CD4-positive, alpha-beta T cell treated with Interleukin-4 for 1 hour (primary cell): ENCODE results near the gene KIF1A.

Source experiments
- DNase-seq, 2 donors: peaks; one replicate each; pipeline ENCODE4 v3.0.0-alpha.2; 2020 to 2022

The KIF1A gene

DNA sequence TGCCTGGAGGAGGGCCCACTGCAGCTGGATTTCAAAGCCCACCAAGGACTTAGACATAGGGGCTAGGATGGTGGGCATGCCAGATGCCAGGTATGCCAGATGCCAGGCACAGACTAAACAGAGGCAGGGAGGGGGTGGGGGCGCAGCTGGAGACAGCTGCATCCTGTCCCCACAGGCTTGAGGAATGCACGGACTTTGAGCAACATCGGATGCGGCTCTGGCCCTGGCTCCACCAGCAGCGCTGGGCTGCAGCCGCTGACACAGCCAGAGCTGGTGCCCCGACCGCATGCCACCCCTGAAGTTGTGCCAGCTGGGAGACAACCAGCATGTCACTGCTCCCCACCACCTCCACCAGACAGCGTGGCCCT lies 88.9 kb downstream of the KIF1A start:
- DNase-seq: no peak

DNA sequence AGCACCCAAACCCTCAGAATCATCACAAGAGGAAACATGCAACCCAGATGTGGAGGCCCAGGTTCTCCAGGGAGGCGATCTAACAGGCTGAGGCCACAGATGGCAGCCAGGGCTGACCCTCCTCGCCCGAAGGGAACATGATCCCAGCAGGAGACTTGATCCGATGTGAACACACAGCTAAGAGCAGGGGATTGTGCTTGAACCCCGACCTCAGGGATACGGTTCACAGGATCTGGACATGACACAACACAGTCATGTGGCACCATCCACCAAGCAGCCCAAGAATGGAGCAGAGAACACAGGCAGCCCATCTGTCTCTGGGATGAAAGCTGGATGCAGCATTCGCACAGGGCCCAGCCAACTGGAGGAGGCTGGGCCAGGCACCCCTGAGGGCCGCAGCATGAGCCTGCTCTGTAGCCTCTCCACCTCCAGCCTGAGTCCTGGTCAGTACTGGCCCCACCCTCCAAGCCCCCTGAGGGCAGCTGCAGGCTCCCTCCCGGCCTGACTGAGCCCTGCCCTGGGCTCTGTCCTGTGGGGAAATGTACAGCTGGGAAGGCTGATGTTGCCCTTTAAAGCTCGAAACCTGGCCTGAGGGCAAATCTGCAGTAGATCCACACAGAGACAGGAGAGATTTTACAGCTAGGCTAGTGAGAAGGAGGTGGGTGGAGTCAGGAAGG lies 89.4 kb downstream of the KIF1A start:
- DNase-seq: no peak

DNA sequence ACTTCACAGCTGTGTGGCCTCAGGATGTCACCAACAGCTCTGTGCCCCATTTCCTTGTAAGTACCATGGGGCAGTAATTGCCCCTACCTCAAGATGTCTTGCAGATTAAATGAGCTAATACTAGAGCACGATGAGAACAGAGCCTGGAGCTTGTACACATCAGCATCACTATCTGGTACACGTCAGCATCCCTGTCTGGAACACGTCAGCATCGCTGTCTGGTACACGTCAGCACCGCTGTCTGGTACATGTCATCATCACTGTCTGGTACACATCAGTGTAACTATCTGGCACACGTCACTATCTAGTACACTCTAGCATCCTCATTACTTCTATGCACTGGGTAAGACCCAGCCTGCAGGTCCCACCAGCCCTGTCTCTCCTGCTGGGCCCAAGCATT lies 91.2 kb downstream of the KIF1A start:
- no peak for DNase-seq

DNA sequence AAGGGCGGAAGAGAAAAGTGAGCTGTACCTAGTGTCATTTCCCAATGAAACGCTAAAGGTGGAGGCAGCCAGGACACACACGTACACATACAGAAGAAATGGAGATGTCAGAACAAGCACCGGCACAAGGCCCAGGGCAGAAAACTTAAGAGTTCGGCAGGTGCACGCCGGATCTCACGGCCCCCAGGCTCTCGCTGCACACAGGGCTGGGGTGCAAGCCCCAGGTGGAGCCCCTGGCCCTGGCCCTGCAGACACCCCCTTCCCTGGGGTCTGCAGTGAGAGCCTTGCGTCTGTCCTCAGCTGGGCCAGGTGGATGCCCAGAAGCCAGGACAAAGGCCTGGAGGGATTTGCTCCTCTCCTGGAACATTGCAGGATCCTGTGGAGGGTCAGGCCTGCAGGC lies 91.7 kb downstream of the KIF1A start:
- no peak for DNase-seq

DNA sequence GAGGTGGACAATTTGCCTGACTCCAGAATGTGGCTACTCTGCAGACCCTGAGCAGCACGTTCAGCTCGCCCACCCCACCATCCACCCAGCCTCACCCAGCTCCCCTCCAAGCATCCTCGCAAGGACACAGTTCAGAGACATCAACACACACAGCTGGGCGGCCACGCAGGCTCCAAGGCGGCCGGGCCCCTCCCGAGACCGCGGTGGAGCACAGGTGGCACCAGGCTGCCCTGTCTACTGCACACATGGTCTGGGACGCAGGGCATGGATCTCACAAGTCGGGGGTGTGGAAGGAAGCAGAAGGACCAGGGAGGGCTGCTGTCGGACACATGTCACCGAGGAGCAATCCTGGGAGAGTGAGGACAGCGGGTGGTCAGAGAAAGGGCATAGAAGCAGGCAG lies 92.1 kb downstream of the KIF1A start:
- no peak for DNase-seq

DNA sequence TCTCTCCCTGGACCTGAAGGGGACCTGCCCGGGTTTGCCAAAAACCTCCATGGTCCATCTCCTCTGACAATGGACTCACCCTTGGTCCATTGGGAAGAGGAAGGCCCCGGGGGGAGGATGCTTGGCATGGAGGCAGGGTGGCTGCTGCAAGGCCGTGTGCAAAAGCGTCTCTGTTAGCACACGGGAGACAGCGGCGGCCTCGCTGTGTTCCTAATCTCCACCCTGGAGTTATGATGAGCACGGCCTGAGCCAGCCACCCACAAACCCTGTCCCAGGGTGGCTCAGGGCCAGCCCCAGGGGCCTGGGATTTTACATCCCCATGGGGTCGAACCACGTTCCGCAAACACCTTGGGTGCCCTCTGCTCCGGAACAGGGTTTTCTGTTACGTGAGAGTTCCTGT lies 92.6 kb downstream of the KIF1A start:
- no peak for DNase-seq

DNA sequence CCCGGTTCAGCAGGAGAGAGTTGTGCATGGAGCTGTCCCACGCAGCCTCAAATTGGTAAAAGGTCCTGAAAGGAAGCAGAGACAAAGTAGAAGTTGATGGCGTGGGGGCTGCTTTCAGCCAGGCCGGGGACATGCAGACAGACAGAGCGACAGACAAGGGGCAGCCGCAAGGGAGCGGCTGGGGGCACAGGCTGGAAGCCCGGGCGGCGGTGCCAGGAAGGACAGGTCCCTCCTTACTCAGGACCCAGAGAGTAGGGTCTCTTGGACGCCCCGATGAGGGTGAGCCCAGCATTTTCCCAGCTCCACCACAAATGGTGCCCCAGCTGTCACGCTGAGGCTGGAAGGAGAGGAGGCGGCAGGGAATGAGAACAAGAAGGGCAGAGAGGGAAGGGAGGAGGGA lies 93.1 kb downstream of the KIF1A start:
- DNase-seq: no peak

DNA sequence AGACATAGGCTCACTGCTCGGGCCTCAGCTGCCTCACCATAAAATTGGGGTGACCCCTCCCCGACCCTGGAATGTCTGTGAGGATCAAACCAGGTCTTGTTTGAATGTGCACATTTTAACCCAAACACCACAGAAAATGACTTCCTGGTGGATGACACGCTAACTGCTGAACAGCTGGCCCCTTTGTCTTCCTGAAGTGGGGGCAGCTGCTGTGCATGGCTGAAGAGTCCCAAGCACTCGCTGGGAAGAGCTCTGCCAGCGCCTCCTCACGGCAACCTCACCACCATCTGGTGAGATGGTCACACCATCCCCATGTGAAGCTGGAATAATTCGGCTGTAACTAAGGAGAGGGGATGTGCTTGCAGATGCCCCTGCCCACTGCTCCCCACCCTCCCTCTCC lies 94.3 kb downstream of the KIF1A start:
- DNase-seq: no peak

DNA sequence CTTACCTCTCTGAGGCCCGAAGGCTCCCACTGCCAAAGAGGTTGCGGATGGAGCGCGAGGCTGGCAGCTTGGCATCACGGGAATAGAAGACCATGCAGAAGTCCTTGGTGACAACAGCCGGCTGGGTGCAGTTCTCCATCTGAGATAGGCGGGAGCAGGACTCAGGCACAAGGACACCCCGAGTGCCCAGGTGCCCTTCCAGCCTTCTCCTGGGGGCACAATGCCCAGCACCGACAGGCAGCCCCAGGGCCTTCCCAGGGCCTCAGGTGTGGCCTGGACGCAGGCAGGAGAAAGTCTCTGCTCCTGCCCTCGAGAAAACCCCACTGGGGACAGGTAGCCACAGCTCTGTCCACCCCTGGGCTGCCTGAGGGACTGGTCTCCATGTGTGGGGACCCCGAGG lies 94.8 kb downstream of the KIF1A start:
- no peak for DNase-seq

DNA sequence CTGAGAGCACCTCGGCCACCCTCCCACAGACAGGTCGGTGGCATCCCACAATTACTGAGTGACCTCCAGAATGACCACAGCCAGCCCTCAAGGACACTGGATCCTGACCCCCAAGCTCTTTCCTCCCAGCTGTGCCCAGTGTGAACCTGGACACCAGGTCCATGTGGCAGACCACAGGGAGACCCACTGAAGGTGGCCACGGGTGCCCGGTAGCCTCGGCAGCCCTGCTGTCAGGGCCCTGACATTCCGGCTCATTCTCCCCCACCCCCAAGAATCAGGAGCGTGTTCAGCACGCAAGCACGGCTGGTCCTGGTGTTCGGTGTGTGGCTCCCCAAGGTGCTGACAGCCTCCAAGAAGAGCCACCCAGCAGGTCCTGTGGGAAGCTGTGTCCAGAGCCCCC lies 95.6 kb downstream of the KIF1A start:
- no peak for DNase-seq

DNA sequence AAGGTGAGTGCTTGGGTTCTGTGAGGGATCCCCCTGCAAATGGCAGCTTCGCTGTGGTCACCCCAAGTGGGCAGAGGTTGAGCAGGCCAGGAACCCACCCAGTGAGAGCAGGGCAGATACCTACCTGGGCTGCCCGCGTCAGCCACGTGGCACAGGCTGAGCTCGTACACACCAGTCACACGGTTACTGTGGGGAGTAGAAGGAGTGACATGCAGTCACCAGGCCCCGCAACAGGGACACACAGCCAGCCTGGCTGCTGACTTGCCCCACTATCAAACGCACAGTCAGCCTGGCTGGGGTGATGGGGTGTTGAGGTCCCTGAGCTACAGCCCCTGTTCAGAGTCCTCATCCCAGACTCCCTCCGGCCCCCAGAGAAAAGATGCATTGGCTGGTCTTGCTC lies 96.2 kb downstream of the KIF1A start:
- DNase-seq: no peak

DNA sequence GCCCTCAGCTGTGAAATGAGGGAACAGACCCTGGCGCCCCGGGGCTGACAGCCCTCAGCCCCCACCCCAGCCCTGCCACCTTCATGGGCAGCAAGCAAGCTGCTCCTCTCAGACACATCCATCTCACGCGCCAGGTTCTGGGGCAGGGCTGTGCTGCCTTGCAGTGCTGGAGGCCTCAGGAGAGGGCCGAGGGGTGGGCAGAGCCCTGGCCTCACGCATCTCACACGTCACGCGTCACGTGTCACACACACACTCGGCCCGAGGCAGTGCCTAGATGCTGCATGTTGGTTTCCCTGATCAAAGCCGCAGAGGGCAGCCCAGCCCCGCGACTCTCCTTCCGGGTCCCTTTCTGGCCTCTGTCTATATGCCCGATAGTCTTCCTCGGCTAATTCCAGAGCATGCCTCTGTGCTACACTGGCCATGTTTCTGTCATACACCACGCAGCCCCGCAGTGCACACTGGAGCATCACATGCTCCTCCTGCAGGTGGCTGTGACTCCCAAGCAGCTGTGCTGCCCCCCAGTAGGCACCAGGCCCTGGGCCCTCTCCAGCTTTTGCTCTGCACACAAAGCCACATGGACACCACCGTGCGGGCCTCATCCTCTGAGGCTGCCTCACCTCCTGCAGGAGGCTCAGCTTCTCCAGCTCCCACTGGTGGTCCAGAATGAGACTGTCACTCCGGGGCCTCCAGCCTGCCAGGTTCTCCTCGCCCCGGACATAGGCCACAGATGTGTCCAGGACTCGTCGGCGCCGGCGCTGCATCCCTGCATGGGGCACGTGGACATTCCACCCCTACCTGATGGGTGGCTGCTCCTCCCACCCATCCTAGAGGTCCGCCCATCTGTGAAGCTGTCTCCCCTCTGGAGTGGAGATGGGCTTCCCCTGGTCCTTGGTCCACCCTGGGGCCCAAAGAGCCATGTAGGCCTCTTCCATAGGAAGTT lies 97.0 kb downstream of the KIF1A start:
- DNase-seq: no peak

DNA sequence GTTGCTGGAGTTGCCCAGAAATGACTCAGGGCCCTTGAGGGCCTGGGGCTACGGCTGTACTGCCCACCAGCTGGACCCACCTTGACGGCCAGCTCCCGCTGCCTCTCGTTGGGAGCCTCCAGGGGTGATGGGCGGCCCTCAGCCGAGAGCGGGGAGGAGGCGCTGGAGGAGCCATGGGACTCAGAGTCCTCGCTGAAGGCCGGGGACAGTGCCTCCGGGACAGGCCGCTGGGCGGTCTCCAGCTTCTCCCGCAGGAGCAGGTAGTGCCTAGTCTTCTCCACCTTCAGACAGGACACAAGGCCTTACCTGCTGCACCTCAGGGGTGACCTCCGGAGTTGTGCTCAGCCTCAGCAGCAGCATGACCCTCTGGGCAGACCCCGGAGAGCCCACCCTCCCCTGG lies 97.6 kb downstream of the KIF1A start:
- no peak for DNase-seq

DNA sequence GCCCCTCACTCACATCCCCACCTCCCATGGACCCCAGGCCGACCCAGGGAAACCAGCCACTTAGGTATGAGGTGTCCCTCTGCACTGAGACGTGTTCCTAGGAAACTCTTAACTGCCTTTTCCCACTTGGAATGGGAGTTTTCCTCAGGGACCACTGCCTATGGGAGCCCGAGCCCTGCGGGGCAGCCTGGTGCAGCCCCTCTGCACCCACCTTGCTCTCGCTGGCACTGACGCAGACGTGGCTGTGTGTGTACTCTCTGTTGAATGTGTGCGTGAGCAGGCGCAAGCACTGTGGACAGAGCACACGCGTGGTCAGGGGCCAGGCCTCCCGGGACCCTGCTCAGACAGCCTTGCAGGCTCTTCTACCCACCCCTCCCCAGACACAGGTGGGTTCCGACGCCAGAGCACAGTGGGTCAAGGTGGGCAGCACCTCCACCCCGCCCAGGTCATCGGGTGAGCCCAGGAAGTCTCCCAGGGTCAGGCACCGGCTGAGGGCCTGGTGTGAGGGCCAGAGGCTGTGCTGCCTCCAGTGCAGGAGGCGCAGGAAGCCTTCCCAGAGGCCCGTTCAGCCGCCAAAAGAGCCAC lies 98.3 kb downstream of the KIF1A start:
- no peak for DNase-seq

DNA sequence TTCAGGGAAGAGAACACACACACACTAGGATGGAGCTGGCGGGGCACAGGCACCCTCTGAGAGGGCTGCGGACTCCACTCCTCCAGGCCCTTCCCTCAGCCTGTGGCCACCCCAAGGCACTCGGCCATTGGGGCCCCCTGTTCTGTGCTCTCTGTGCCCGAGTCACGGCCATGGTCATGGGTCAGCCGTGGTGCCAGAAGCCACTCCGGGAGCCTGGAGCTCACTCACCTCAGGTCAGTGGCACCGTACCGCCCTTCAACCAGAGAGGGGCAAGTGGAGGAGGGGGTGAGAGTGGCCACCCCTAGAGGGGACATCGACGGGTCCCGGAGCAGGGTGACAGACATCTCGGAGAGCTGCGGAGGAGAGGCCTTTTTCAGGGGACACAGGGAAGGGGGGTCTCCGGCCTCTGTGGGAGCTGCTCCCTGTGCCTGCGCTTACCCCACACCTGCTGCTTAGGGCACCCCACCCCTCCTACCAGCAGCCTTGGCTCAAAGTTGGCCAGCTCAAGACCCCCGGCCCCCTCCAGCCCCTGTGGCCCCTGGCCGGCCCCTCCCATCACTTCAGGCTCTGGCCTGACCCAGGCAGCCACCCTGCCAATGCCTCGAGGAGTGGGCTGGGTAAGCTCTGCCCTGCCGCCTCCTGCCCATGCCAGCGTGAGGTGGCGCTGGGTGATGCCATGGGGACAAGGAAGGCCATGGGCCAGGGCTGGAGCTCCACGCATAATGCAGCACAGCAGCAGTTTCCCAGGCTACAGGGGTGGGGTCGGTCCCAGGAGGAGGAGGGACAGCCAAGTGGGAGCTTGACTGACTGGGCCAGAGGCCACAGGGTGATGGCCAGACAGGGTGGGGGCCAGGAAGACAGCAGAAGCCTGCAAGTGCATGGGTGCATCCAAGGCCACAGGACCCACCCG lies 99.1 kb downstream of the KIF1A start:
- DNase-seq: no peak

DNA sequence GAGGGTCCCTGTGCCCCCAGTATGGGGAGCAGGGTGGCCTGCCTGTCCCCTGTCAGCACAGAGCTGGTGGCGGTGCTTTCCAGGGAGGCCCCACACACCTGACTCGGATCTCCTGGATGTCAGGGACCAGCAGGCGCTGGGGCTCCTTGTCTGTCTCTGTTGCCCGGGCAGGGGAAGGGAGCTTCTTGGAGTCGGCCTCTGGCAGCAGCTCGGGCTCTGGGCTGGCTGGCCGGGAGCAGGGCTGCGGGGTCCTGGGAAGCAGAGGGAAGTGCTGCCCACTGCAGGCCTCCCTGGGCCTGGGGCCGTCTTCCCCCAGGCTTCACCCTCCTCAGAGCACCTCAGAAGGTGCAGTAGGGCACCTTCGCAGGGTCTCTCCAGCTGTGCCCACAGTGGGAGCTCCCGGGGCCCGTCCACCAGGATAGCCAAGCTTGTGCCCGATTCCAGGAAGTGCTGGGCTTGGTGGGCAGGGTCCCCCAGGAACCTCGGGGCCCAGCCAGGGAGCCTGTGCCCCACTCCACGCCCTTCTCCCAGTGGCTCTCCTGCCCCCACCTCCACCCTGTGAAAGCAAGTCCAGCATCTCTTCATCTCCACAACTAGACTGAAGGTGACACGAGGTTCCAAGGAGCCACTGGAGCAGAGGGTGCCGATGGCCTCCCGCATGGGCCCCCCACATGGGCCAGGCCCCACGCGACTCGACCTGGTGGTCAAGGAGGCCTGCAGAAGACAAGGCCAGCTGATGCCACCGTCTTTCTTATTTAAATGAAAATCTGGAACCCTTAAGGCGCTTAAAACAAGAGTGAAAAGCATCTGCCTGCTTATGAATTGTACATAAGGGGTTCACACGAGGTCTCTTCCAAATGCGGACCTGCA lies 100.1 kb downstream of the KIF1A start:
- no peak for DNase-seq

DNA sequence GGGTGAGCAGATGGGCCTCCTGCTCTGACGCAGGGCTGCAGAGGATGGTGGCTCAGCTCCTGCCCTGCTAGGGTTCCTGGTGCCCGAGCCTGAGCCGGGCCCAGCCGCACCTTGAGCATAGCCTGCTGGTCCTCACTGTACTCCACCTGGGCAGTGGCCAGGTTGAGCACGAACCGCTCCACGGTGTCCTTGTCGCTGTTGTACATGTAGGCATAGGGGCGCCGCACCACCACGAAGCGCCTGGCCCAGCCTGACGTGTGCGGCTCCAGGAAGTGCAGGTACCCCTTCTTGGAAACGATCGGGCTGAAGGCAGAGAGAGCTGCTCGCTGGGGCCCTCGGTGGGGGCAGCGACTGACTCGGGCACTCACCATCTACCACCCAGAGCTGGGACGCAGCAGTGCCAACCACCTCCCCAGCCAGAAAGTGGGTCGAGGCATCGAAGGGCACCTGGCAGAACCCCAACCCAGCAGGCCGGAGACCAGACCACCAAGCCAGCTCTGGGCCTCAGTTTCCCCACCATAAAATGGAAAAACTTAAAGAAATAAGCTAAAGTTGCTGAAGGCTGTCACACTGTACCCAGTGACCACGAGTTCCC lies 101.0 kb downstream of the KIF1A start:
- no peak for DNase-seq

DNA sequence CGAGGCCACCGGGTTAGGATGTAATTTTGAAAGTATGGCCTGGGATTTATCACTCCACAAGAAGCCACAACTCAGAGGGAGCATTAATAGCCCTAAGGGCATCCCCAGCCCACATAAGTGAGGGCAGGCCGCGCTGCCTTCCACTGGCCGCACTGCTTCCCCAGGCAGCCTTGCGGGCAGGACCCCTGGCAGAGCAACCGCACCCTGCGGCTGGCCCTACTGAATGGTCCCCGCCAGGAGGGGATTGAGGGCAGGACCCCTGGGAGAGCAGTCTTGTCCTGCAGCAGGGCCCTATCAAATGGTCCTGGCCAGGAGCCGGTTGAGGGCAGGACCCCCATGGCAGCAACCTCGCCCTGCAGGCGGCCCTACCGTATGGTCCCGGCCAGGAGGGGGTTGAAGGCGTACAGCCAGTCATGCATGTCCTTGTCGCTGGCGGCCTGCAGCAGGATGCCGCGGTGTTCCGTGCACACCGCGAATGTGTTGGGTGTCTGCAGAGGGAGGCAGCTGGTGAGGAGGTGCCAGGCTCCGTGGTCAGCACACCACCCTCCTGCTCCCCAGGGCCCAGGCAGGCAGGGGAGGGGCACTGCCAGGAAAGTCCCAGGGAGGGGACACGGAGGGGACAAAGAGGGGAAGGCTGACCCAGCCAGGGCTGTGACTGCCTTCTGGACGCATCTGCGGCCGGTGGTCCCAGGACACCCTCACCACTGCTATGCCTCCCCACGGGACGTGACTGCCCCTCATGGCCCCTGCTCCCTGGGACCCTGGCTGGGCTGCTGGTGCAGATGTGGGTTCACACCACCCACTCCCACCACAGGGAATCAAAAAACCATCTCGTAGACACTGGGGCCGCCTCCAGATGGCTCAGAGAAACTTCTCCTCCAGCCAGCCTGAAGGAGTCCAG lies 102.1 kb downstream of the KIF1A start:
- DNase-seq: no peak

DNA sequence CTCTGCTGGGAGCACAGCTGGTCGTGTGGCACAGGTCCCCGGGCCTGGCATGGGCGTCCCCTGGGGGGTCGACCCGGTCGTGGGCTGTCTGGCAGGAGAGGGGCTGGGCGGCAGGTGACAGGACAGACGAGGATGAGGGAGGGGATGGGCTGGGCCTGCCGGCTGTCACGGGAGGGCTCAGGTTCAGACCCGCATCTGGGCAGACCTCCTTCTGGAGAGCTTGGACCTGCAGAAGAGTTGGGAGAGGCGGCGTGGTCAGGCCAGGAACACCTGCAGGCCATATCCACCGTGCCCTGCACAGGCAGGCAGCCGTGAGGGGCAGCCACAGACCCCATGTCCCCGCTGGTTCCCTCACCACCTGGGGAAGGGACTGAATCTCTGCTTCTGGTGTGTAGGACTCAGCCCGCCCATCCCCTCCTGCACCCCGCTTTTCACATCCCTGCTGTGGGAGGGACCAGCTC lies 102.8 kb downstream of the KIF1A start:
- DNase-seq: no peak

DNA sequence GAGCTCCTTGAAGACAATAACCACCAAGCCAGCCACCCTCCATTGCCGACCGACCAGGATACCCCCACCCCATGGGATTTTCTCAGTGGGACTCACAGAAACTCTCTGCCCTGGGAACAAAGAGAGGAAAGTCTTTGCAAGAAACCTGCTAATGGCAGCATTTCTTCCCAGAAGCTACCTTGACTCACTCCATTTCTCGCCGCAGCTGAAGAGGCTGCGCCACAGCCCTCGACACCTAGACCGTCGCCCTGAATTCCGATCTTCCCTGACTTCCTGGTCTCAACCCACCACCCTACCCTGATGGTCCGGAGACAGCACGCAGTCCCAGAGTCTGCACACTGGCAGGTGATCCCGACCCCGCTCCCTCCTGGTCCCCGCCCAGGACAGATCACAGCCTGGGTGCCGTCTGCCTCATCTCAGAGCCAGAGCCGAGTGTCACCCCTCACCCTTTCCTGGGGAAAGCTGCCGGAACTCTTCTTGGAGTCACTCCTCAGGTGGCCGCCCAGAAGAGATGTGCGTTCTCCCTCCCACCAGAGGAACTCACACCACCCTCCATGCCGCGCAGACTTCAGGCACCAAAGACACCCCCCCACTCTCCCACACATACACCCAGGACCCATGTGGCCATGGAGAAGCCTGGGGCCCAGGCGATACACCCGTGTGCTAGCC lies 103.8 kb downstream of the KIF1A start:
- DNase-seq: no peak
